Suprapubic skin (tissue), 4 donors: ENCODE data around the gene NTM. TPM values are rescaled to one million over a fixed set of nuclear protein-coding genes. Genes with fewer than 3 reads are reported as not detected.

Experiments
- DNase-seq, 2 donors: peaks; one replicate each; pipeline ENCODE4 v3.0.0-alpha.2; 2019; ENCODE audit warnings: low spot score in 2 of 2
- H3K27ac ChIP-seq: fragments of 200-600 bp; sonication (generic); one replicate; pipeline ENCODE4 v1.5.1; 2019
- H3K27me3 ChIP-seq: fragments of 200-600 bp; sonication (generic); one replicate; pipeline ENCODE4 v1.5.1; 2019
- H3K36me3 ChIP-seq: fragments of 200-600 bp; sonication (generic); one replicate; pipeline ENCODE4 v1.5.1; 2019
- H3K4me1 ChIP-seq: fragments of 200-600 bp; sonication (generic); one replicate; pipeline ENCODE4 v1.5.1; 2019
- H3K4me3 ChIP-seq: fragments of 200-600 bp; sonication (generic); one replicate; pipeline ENCODE4 v1.5.1; 2019; ENCODE audit warnings: mild to moderate bottlenecking
- H3K9me3 ChIP-seq: fragments of 200-600 bp; sonication (generic); one replicate; pipeline ENCODE4 v1.5.1; 2019
- CTCF ChIP-seq, 2 donors: fragments of 200-600 bp in 1 of 2; fragments of 450-650 bp in 1 of 2; sonication (generic) in 1 of 2; IDR thresholded peaks; one replicate each; pipeline ENCODE4 v1.5.1; 2016 to 2019; ENCODE audit warnings: antibody characterized with exemption in 2 of 2, mild to moderate bottlenecking in 1 of 2, moderate library complexity in 1 of 2
- EP300 ChIP-seq: sonication (generic); formaldehyde crosslinking; IDR thresholded peaks from one replicate; pipeline ENCODE4 v1.6.1; 2017; ENCODE audit warnings: antibody characterized with exemption
- POLR2A ChIP-seq, 2 donors: fragments of 450-650 bp; IDR thresholded peaks; one replicate each; pipeline ENCODE4 v1.6.1; 2017; ENCODE audit warnings: antibody characterized with exemption in 2 of 2, mild to moderate bottlenecking in 2 of 2, moderate library complexity in 2 of 2
- POLR2AphosphoS5 ChIP-seq, 3 donors: sonication (generic); formaldehyde crosslinking; IDR thresholded peaks; one replicate each; pipeline ENCODE4 v1.6.1; 2017; ENCODE audit warnings: antibody characterized with exemption in 3 of 3
- WGBS: methylation state at CpG from one replicate; pipeline ENCODE4 v1.1.5; 2018; 5-methylcytosine and 5-hydroxymethylcytosine counted together
- total RNA-seq, 4 donors: library from RNA; depleted of rRNA; stranded (reverse); fragments of >200 nt; gene quantifications; one replicate each; pipeline ENCODE4 v1.1.0, GENCODE V29; 2016

Gene NTM
- total RNA-seq, 4 donors from 2014 or later, result 0.19 to 19.1 (median 2.1) TPM

- WGBS, result 76% methylated on average over 13 of the region's 13 CpGs
- Histone ChIP-seq H3K4me3 (no peak overlapping the region), H3K27me3 (peaks cover 47% of the 10 kb centered on the region), H3K9me3 (no peaks in the 10 kb centered on the region), H3K4me1 (peaks cover 19% of the 10 kb centered on the region), H3K27ac (no peak overlapping the region), H3K36me3 (no peaks in the 10 kb centered on the region)
- no peak for DNase-seq
- TF ChIP-seq CTCF (IDR thresholded peaks at IDR 0.05) (no peak), POLR2AphosphoS5 (IDR thresholded peaks at IDR 0.05) (no peak), EP300 (no peak)
Measured at GRCh38 chr11:131373756-131374155, 3.3 kb downstream of the NTM start.

- Histone ChIP-seq H3K9me3 (no peaks in the 10 kb centered on the region), H3K27me3 (peaks cover 47% of the 10 kb centered on the region), H3K36me3 (no peaks in the 10 kb centered on the region), H3K4me3 (no peak overlapping the region), H3K27ac (no peak overlapping the region), H3K4me1 (peaks cover 16% of the 10 kb centered on the region)
- TF ChIP-seq EP300, result no peak
- no peak for TF ChIP-seq CTCF (IDR thresholded peaks at IDR 0.05)
- no peak for TF ChIP-seq POLR2AphosphoS5 (IDR thresholded peaks at IDR 0.05)
- no peak for TF ChIP-seq POLR2A (IDR thresholded peaks at IDR 0.05)
- WGBS, result 56% methylated on average over 4 of the region's 4 CpGs
- no peak for DNase-seq
Measured at GRCh38 chr11:131375421-131375820, 5.0 kb downstream of the NTM start.

- H3K27me3 ChIP-seq, result peaks cover 47% of the 10 kb centered on the region
Measured at GRCh38 chr11:131375915-131376314, 5.5 kb downstream of the NTM start.

GRCh38 chr11:131378931-131379330, 8.5 kb downstream of the NTM start:
- H3K27ac ChIP-seq, result no peak overlapping the region
- no peaks in the 10 kb centered on the region for H3K4me1 ChIP-seq
- no peak overlapping the region for H3K4me3 ChIP-seq
- TF ChIP-seq CTCF (IDR thresholded peaks at IDR 0.05) (no peak), POLR2A (IDR thresholded peaks at IDR 0.05) (no peak), POLR2AphosphoS5 (IDR thresholded peaks at IDR 0.05) (no peak), EP300 (no peak)
- WGBS, result 29% methylated on average over 1 of the region's 1 CpG
- H3K9me3 ChIP-seq, result no peaks in the 10 kb centered on the region
- no peaks in the 10 kb centered on the region for H3K36me3 ChIP-seq
- no peak for DNase-seq
- H3K27me3 ChIP-seq, result peaks cover 19% of the 10 kb centered on the region

More at GRCh38 chr11:131375915-131376314, 5.5 kb downstream of the NTM start:
- Histone ChIP-seq H3K27ac (no peak overlapping the region), H3K4me1 (peaks cover 11% of the 10 kb centered on the region), H3K36me3 (no peaks in the 10 kb centered on the region), H3K9me3 (no peaks in the 10 kb centered on the region), H3K4me3 (no peak overlapping the region)
- no peak for DNase-seq
- TF ChIP-seq POLR2AphosphoS5 (IDR thresholded peaks at IDR 0.05) (no peak), CTCF (IDR thresholded peaks at IDR 0.05) (no peak), EP300 (no peak), POLR2A (IDR thresholded peaks at IDR 0.05) (no peak)
- WGBS, result 67% methylated on average over 3 of the region's 3 CpGs

GRCh38 chr11:131385763-131386390, 15.5 kb downstream of the NTM start:
- Histone ChIP-seq H3K27me3 (no peaks in the 10 kb centered on the region), H3K27ac (no peak overlapping the region), H3K36me3 (no peaks in the 10 kb centered on the region), H3K4me3 (no peak overlapping the region), H3K4me1 (peaks cover 13% of the 10 kb centered on the region), H3K9me3 (no peaks in the 10 kb centered on the region)
- TF ChIP-seq POLR2A (IDR thresholded peaks at IDR 0.05) (no peak), POLR2AphosphoS5 (IDR thresholded peaks at IDR 0.05) (no peak), CTCF (IDR thresholded peaks at IDR 0.05) (no peak), EP300 (no peak)
- DNase-seq, result no peak
- 72% methylated on average over 4 of the region's 4 CpGs for WGBS
